GM18951 (cell line): Measurements from ENCODE around the gene VPS13D.

Experiments used
- POLR2A ChIP-seq: IDR thresholded peaks from 4 replicates; pipeline ENCODE4 v1.6.1; 2011; ENCODE audit warnings: mild to moderate bottlenecking; ENCODE audit not compliant: insufficient read length, insufficient read depth; ENCODE audit errors: extremely low read depth
- in situ Hi-C: fragments of 300-500 bp; cut with MboI; formaldehyde crosslinking; loops from one replicate; pipeline ENCODE4 v1.12.0; 2022; ENCODE audit warnings: low sequenced_read_pairs, mixed read lengths, inconsistent platforms; ENCODE audit not compliant: unreplicated experiment

VPS13D gene

GRCh38 chr1:12443151-12443550 lies 213.3 kb downstream of the VPS13D start:
- no peak for TF ChIP-seq POLR2A
- in situ Hi-C loops, result no loop called here

GRCh38 chr1:12444329-12444841 lies 214.6 kb downstream of the VPS13D start:
- TF ChIP-seq POLR2A, result no peak
- in situ Hi-C loops, result no loop called here

- TF ChIP-seq POLR2A, result no peak
- in situ Hi-C loops, result no loop called here
These were observed 215.4 kb downstream of the VPS13D start for GRCh38 chr1:12445257-12445656.

GRCh38 chr1:12446593-12446992 lies 216.8 kb downstream of the VPS13D start:
- in situ Hi-C loops, result no loop called here
- no peak for TF ChIP-seq POLR2A

- TF ChIP-seq POLR2A, result no peak
- in situ Hi-C loops, result no loop called here
These were observed 217.5 kb downstream of the VPS13D start for GRCh38 chr1:12447307-12447706.

- no peak for TF ChIP-seq POLR2A
- in situ Hi-C loops, result no loop called here
These were observed 218.1 kb downstream of the VPS13D start for GRCh38 chr1:12447849-12448312.

- in situ Hi-C loops, result no loop called here
- no peak for TF ChIP-seq POLR2A
These were observed 218.9 kb downstream of the VPS13D start for GRCh38 chr1:12448746-12449177.

- in situ Hi-C loops, result no loop called here
- TF ChIP-seq POLR2A, result no peak
These were observed 220.4 kb downstream of the VPS13D start for GRCh38 chr1:12450090-12450755.

- in situ Hi-C loops, result no loop called here
- TF ChIP-seq POLR2A, result no peak
These were observed 221.1 kb downstream of the VPS13D start for GRCh38 chr1:12450756-12451559.

GRCh38 chr1:12451560-12451900 lies 221.7 kb downstream of the VPS13D start:
- TF ChIP-seq POLR2A, result no peak
- in situ Hi-C loops, result no loop called here

GRCh38 chr1:12452262-12452661 lies 222.4 kb downstream of the VPS13D start:
- no peak for TF ChIP-seq POLR2A
- in situ Hi-C loops, result no loop called here

GRCh38 chr1:12453400-12454343 lies 223.8 kb downstream of the VPS13D start:
- in situ Hi-C loops, result no loop called here
- no peak for TF ChIP-seq POLR2A
